Cardiac septum (tissue), 1 donor: ENCODE data around the gene UBAC1. TPM values are rescaled to one million over a fixed set of nuclear protein-coding genes. Genes with fewer than 3 reads are reported as not detected.

Source experiments
- DNase-seq: peaks from one replicate; pipeline ENCODE4 v3.0.0-alpha.2; 2020; ENCODE audit warnings: low spot score
- intact Hi-C: fragments of 100-400 bp; cut with DNase I; formaldehyde crosslinking; loops from one replicate; pipeline ENCODE4 v1.14.0; 2022
- total RNA-seq: library from RNA; stranded (reverse); fragmentation: NEBNext Ultra II Directional; extraction: Animal tissue kit (Norgen Biotek cat#: 25700); gene quantifications from one replicate; pipeline ENCODE4 v1.2.1, GENCODE V29; 2021
- donor health status: DM: no; HTN: no; CAD: no.

The UBAC1 gene
- total RNA-seq, 1 donor from 2014 or later = 90.3 TPM

- DNase-seq = no peak
- intact Hi-C loops = no loop called here
These were observed 33.5 kb upstream of the UBAC1 start for GRCh38 chr9:135994501-135995192.

GRCh38 chr9:135993765-135994500, 32.8 kb upstream of the UBAC1 start:
- DNase-seq = no peak
- intact Hi-C loops = loop anchor here (2.0 kb wide), 2 partner anchors 19 to 59 kb away; no protein-coding TSS in a partner anchor

- DNase-seq = no peak
- intact Hi-C loops = loop anchor here (2.0 kb wide), 2 partner anchors 19 to 59 kb away; no protein-coding TSS in a partner anchor
These were observed 32.2 kb upstream of the UBAC1 start for GRCh38 chr9:135993409-135993742.

GRCh38 chr9:135992486-135993408, 31.6 kb upstream of the UBAC1 start:
- intact Hi-C loops = loop anchor here (2.0 kb wide), 2 partner anchors 20 to 60 kb away; no protein-coding TSS in a partner anchor

GRCh38 chr9:135991771-135992170, 30.6 kb upstream of the UBAC1 start:
- DNase-seq = no peak
- intact Hi-C loops = loop anchor here (2.0 kb wide), 2 partner anchors 21 to 61 kb away; no protein-coding TSS in a partner anchor

More at GRCh38 chr9:135992486-135993408, 31.6 kb upstream of the UBAC1 start:
- DNase-seq = peak; percentile 94

GRCh38 chr9:135990468-135991429, 29.6 kb upstream of the UBAC1 start:
- intact Hi-C loops = no loop called here
- no peak for DNase-seq

- intact Hi-C loops = loop anchor here (2.0 kb wide), 1 partner anchor 21 kb away; no protein-coding TSS in a partner anchor
- no peak for DNase-seq
These were observed 28.7 kb upstream of the UBAC1 start for GRCh38 chr9:135989722-135990467.

- intact Hi-C loops = loop anchor here (2.0 kb wide), 1 partner anchor 20 kb away; no protein-coding TSS in a partner anchor
- no peak for DNase-seq
These were observed 28.0 kb upstream of the UBAC1 start for GRCh38 chr9:135989157-135989556.

- DNase-seq = no peak
- intact Hi-C loops = loop anchor here (2.0 kb wide), 1 partner anchor 20 kb away; no protein-coding TSS in a partner anchor
These were observed 27.3 kb upstream of the UBAC1 start for GRCh38 chr9:135988493-135988892.

GRCh38 chr9:135987838-135988404, 26.7 kb upstream of the UBAC1 start:
- intact Hi-C loops = loop anchor here (2.0 kb wide), 1 partner anchor 19 kb away; no protein-coding TSS in a partner anchor
- DNase-seq = no peak

- intact Hi-C loops = no loop called here
- DNase-seq = no peak
These were observed 25.4 kb upstream of the UBAC1 start for GRCh38 chr9:135986605-135987004.

GRCh38 chr9:135985889-135986288, 24.7 kb upstream of the UBAC1 start:
- intact Hi-C loops = no loop called here
- DNase-seq = no peak

GRCh38 chr9:135985459-135985774, 24.2 kb upstream of the UBAC1 start:
- DNase-seq = no peak
- intact Hi-C loops = no loop called here

GRCh38 chr9:135984072-135984710, 23.0 kb upstream of the UBAC1 start:
- intact Hi-C loops = no loop called here
- DNase-seq = no peak

GRCh38 chr9:135983208-135984071, 22.3 kb upstream of the UBAC1 start:
- intact Hi-C loops = no loop called here
- no peak for DNase-seq

GRCh38 chr9:135982499-135983207, 21.5 kb upstream of the UBAC1 start:
- DNase-seq = no peak
- intact Hi-C loops = no loop called here
